SK-N-SH (cell line): ENCODE results near the gene RD3L.

ENCODE experiments used
- EZH2phosphoT487 ChIP-seq: fragments of 200-600 bp; sonication (generic); IDR thresholded peaks from 2 replicates; pipeline ENCODE4 v1.6.1; 2017; ENCODE audit warnings: low read depth, mixed run types, mild to moderate bottlenecking, antibody characterized with exemption, moderate library complexity, borderline replicate concordance
- JUND ChIP-seq: IDR thresholded peaks from 2 replicates; pipeline ENCODE4 v1.4.0; 2012
- TAF1 ChIP-seq: IDR thresholded peaks from 2 replicates; pipeline ENCODE4 v1.6.1; 2012; ENCODE audit warnings: low read depth, mild to moderate bottlenecking, low read length, moderate library complexity, borderline replicate concordance
- TEAD4 ChIP-seq: IDR thresholded peaks from 2 replicates; pipeline ENCODE4 v1.4.0; 2012; ENCODE audit warnings: mild to moderate bottlenecking, borderline replicate concordance; ENCODE audit not compliant: insufficient read depth
- TF ChIP-seq, protein P1 (sequence below): fragments of 200-600 bp; sonication (generic); IDR thresholded peaks from 2 replicates; pipeline ENCODE4 v1.6.1; 2017; ENCODE audit warnings: antibody characterized with exemption, mild to moderate bottlenecking, moderate library complexity
- TF ChIP-seq, protein P2 (sequence below): IDR thresholded peaks from 2 replicates; pipeline ENCODE4 v1.6.1; 2012; ENCODE audit warnings: mild to moderate bottlenecking, low read depth, low read length, moderate library complexity
- TF ChIP-seq, protein P3 (sequence below): fragments of 150-350 bp; IDR thresholded peaks from 2 replicates; pipeline ENCODE4 v1.6.1; 2016; ENCODE audit warnings: mild to moderate bottlenecking, low read depth, low read length

DNA sequence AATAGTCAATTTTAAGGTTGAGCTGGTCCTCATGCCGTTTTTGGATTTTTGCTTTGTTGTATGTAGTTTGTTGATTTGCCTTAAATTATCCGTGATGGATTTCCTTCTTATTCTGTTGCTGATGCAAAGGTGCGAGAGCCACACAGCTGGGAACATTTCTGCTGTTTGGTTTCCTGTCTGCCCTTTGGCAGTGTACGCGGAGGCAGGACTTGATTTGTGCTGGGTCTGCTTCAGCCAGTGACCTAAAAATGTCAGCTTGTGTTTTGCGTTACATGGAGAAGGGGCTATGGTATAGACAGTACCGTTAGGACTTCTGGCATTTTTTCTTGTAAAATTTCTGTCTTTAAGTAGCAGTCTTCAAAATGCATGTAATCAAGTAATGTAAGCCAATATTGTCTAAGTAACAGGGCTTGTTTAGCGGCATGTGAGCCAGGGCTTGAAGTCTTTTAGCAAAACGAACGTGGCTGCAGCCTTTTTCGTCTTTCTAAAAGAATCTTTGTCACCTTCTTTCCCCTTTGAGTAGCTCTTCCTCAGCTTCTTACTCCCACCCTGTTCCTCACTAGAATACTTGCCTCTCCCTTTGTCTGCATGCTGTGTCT, 18.2 kb upstream of the RD3L start:
- TF ChIP-seq, protein P1, sequence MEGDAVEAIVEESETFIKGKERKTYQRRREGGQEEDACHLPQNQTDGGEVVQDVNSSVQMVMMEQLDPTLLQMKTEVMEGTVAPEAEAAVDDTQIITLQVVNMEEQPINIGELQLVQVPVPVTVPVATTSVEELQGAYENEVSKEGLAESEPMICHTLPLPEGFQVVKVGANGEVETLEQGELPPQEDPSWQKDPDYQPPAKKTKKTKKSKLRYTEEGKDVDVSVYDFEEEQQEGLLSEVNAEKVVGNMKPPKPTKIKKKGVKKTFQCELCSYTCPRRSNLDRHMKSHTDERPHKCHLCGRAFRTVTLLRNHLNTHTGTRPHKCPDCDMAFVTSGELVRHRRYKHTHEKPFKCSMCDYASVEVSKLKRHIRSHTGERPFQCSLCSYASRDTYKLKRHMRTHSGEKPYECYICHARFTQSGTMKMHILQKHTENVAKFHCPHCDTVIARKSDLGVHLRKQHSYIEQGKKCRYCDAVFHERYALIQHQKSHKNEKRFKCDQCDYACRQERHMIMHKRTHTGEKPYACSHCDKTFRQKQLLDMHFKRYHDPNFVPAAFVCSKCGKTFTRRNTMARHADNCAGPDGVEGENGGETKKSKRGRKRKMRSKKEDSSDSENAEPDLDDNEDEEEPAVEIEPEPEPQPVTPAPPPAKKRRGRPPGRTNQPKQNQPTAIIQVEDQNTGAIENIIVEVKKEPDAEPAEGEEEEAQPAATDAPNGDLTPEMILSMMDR, result no peak
- TF ChIP-seq TEAD4, result no peak
- TF ChIP-seq, protein P2, sequence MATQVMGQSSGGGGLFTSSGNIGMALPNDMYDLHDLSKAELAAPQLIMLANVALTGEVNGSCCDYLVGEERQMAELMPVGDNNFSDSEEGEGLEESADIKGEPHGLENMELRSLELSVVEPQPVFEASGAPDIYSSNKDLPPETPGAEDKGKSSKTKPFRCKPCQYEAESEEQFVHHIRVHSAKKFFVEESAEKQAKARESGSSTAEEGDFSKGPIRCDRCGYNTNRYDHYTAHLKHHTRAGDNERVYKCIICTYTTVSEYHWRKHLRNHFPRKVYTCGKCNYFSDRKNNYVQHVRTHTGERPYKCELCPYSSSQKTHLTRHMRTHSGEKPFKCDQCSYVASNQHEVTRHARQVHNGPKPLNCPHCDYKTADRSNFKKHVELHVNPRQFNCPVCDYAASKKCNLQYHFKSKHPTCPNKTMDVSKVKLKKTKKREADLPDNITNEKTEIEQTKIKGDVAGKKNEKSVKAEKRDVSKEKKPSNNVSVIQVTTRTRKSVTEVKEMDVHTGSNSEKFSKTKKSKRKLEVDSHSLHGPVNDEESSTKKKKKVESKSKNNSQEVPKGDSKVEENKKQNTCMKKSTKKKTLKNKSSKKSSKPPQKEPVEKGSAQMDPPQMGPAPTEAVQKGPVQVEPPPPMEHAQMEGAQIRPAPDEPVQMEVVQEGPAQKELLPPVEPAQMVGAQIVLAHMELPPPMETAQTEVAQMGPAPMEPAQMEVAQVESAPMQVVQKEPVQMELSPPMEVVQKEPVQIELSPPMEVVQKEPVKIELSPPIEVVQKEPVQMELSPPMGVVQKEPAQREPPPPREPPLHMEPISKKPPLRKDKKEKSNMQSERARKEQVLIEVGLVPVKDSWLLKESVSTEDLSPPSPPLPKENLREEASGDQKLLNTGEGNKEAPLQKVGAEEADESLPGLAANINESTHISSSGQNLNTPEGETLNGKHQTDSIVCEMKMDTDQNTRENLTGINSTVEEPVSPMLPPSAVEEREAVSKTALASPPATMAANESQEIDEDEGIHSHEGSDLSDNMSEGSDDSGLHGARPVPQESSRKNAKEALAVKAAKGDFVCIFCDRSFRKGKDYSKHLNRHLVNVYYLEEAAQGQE, result no peak
- TF ChIP-seq, protein P3, sequence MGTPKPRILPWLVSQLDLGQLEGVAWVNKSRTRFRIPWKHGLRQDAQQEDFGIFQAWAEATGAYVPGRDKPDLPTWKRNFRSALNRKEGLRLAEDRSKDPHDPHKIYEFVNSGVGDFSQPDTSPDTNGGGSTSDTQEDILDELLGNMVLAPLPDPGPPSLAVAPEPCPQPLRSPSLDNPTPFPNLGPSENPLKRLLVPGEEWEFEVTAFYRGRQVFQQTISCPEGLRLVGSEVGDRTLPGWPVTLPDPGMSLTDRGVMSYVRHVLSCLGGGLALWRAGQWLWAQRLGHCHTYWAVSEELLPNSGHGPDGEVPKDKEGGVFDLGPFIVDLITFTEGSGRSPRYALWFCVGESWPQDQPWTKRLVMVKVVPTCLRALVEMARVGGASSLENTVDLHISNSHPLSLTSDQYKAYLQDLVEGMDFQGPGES, result no peak
- TF ChIP-seq JUND, result no peak
- no peak for TF ChIP-seq EZH2phosphoT487
- no peak for TF ChIP-seq TAF1
